Smooth muscle cell (in vitro differentiated cells): Measurements from ENCODE around the gene ALK. TPM values are rescaled to one million over a fixed set of nuclear protein-coding genes. Genes with fewer than 3 reads are reported as not detected.
"Not testable (repeated sequence)": the region's sequence is repeated elsewhere in the genome, so short reads cannot be mapped to it uniquely, and the experiment has no call there.

ENCODE experiments used
- DNase-seq: peaks from one replicate; lab custom pipeline; 2025; ENCODE audit not compliant: unreplicated experiment; lab: John Stamatoyannopoulos, UW
- H2AFZ ChIP-seq: fragments of 200-600 bp; sonication (generic); 2 replicates; pipeline ENCODE4 v1.6.0; 2016; ENCODE audit warnings: antibody characterized with exemption, low read depth, mild to moderate bottlenecking
- H3F3A ChIP-seq: fragments of 200-600 bp; sonication (generic); 2 replicates; pipeline ENCODE4 v1.6.0; 2017; ENCODE audit warnings: antibody characterized with exemption, low read depth
- H3K27ac ChIP-seq: fragments of 200-600 bp; sonication (generic); 2 replicates; pipeline ENCODE4 v1.5.1; 2016; ENCODE audit warnings: low read depth, mild to moderate bottlenecking
- H3K27me3 ChIP-seq: fragments of 200-600 bp; sonication (generic); 2 replicates; pipeline ENCODE4 v1.6.1; 2016; ENCODE audit warnings: low read depth, mild to moderate bottlenecking
- H3K36me3 ChIP-seq: fragments of 200-600 bp; sonication (generic); 2 replicates; pipeline ENCODE4 v1.5.1; 2016; ENCODE audit warnings: low read depth
- H3K4me1 ChIP-seq: fragments of 200-600 bp; sonication (generic); 2 replicates; pipeline ENCODE4 v1.5.1; 2016; ENCODE audit warnings: low read depth
- H3K4me2 ChIP-seq: fragments of 200-600 bp; sonication (generic); 2 replicates; pipeline ENCODE4 v1.6.0; 2016; ENCODE audit warnings: mild to moderate bottlenecking
- H3K4me3 ChIP-seq: fragments of 200-600 bp; sonication (generic); 2 replicates; pipeline ENCODE4 v1.5.1; 2016; ENCODE audit warnings: mild to moderate bottlenecking
- H3K79me2 ChIP-seq: fragments of 200-600 bp; sonication (generic); 2 replicates; pipeline ENCODE4 v1.6.0; 2016; ENCODE audit warnings: low read depth, mild to moderate bottlenecking
- H3K9ac ChIP-seq: fragments of 200-600 bp; sonication (generic); 2 replicates; pipeline ENCODE4 v1.6.0; 2016; ENCODE audit warnings: low read depth
- H3K9me3 ChIP-seq: fragments of 200-600 bp; sonication (generic); replicated peaks from 2 replicates; pipeline ENCODE4 v1.5.1; 2016; ENCODE audit warnings: low read depth
- H4K20me1 ChIP-seq: fragments of 200-600 bp; sonication (generic); 2 replicates; pipeline ENCODE4 v1.6.0; 2016; ENCODE audit warnings: low read depth
- WGBS: methylation state at CpG from one replicate; pipeline ENCODE4 v1.1.7; 2016; ENCODE audit warnings: low lambda C conversion rate; 5-methylcytosine and 5-hydroxymethylcytosine counted together
- polyA plus RNA-seq: library from polyadenylated mRNA; unstranded; fragments of >200 nt; fragmentation: Nextera tagmentation; extraction: Ambion mirVana; gene quantifications from 2 replicates; pipeline ENCODE4 v1.2.1, GENCODE V29; 2016
- total RNA-seq: library from RNA; depleted of rRNA; stranded (reverse); fragments of >200 nt; gene quantifications from 2 replicates; pipeline ENCODE4 v1.2.3, GENCODE V29; 2014
- TF ChIP-seq, protein P1 (sequence below): fragments of 200-600 bp; sonication (generic); IDR thresholded peaks from 2 replicates; pipeline ENCODE4 v1.5.1; 2017; ENCODE audit warnings: borderline replicate concordance, mild to moderate bottlenecking, antibody characterized with exemption; ENCODE audit not compliant: insufficient read depth, poor library complexity, severe bottlenecking

The ALK gene
- total and polyA plus RNA-seq, 2 experiments from 2014 or later, result 0.13 to 0.19 TPM

DNA sequence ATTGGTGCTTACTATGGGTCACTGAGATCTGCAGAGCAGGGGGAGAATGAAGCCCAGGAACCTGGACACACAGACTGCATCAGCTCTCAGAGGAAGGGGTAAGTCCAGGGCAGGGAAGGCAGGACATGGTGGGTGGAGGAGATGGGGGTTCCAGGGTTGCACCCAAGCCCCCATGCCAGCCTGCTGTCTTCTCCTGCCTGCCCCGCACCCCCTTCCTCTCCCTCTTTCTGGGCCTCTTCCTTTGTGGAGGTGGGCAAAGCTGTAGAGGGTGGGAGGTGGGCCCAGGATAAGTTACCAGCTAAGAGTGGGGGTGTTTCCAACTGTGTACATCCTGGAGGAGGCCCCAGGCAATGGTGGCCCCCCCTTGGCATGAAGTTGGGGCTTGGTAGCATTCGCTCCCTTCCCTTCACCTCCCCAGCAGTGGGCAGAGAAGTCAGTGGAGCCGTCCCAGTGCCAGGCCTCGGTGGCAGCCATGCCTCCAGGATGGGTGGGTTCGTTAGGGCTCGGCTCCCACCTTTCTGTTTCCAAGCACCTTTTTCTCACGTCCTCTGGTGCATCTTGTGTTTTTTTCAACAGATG, 674.0 kb downstream of the ALK start:
- no peaks in the 10 kb centered on the region for H3K79me2 ChIP-seq
- H3F3A ChIP-seq, result no peaks in the 10 kb centered on the region
- H3K4me3 ChIP-seq, result no peak overlapping the region
- peaks cover 2% of the 10 kb centered on the region for H3K27me3 ChIP-seq
- no peaks in the 10 kb centered on the region for H3K4me1 ChIP-seq
- WGBS, result over 99% methylated on average over 6 of the region's 7 CpGs
- DNase-seq, result no peak
- H3K9me3 ChIP-seq, result no peaks in the 10 kb centered on the region
- no peak overlapping the region for H2AFZ ChIP-seq
- no peaks in the 10 kb centered on the region for H3K36me3 ChIP-seq
- no peaks in the 10 kb centered on the region for H4K20me1 ChIP-seq
- H3K9ac ChIP-seq, result no peak overlapping the region
- no peak overlapping the region for H3K27ac ChIP-seq
- TF ChIP-seq, protein P1, sequence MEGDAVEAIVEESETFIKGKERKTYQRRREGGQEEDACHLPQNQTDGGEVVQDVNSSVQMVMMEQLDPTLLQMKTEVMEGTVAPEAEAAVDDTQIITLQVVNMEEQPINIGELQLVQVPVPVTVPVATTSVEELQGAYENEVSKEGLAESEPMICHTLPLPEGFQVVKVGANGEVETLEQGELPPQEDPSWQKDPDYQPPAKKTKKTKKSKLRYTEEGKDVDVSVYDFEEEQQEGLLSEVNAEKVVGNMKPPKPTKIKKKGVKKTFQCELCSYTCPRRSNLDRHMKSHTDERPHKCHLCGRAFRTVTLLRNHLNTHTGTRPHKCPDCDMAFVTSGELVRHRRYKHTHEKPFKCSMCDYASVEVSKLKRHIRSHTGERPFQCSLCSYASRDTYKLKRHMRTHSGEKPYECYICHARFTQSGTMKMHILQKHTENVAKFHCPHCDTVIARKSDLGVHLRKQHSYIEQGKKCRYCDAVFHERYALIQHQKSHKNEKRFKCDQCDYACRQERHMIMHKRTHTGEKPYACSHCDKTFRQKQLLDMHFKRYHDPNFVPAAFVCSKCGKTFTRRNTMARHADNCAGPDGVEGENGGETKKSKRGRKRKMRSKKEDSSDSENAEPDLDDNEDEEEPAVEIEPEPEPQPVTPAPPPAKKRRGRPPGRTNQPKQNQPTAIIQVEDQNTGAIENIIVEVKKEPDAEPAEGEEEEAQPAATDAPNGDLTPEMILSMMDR, result no peak
- H3K4me2 ChIP-seq, result no peak overlapping the region

- no peaks in the 10 kb centered on the region for H3K4me1 ChIP-seq
- no peak overlapping the region for H3K4me2 ChIP-seq
- no peak overlapping the region for H3K27ac ChIP-seq
- H3K9ac ChIP-seq, result no peak overlapping the region
- no peak for DNase-seq
- H3K27me3 ChIP-seq, result peaks cover 4% of the 10 kb centered on the region
- no peaks in the 10 kb centered on the region for H3K36me3 ChIP-seq
- no peaks in the 10 kb centered on the region for H4K20me1 ChIP-seq
- TF ChIP-seq, protein P1, result no peak
- H3K4me3 ChIP-seq, result no peak overlapping the region
- H3K79me2 ChIP-seq, result no peaks in the 10 kb centered on the region
- H3F3A ChIP-seq, result no peaks in the 10 kb centered on the region
- H3K9me3 ChIP-seq, result no peaks in the 10 kb centered on the region
- 90% methylated on average over 36 of the region's 36 CpGs for WGBS
- H2AFZ ChIP-seq, result no peak overlapping the region
Measured at GRCh38 chr2:29246383-29247300, 674.7 kb downstream of the ALK start.

DNA sequence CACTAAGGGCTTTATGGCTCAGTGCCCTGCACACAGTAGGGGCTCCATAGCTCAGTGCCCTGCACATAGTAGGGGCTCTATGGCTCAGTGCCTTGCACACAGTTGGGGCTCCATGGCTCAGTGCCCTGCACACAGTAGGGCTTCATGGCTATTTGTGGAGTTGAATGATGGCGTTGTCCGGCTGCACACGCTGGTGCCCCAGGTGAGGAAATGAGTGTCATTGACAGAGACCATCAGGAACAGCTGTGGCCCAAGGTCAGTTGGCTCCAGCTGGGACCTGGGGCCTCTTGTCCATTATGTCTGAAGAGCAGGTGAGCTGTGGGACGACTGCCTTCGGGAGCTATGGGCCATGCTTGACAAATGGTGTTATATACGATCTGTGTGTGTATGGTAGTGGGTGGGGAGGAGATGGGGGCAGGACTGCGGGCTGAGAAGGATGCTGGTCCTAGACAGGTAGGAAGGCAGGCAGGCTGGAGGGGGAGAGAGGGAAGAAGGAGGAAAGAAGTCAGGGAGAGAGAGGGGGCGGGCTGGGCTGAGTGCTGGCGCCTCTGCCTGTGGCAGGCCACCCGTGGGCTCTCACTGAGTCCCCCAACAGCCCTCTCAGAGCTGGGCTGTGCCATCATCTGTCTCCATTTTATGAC, 675.5 kb downstream of the ALK start:
- no peaks in the 10 kb centered on the region for H3K9me3 ChIP-seq
- TF ChIP-seq, protein P1, result no peak
- no peaks in the 10 kb centered on the region for H3K36me3 ChIP-seq
- WGBS, result 99% methylated on average over 6 of the region's 10 CpGs
- H4K20me1 ChIP-seq, result no peaks in the 10 kb centered on the region
- no peaks in the 10 kb centered on the region for H3K4me1 ChIP-seq
- no peaks in the 10 kb centered on the region for H3K79me2 ChIP-seq
- DNase-seq, result no peak
- H3K4me2 ChIP-seq, result no peak overlapping the region
- no peak overlapping the region for H3K4me3 ChIP-seq
- H3F3A ChIP-seq, result no peaks in the 10 kb centered on the region
- H3K9ac ChIP-seq, result no peak overlapping the region
- no peak overlapping the region for H2AFZ ChIP-seq
- no peak overlapping the region for H3K27ac ChIP-seq
- H3K27me3 ChIP-seq, result peaks cover 4% of the 10 kb centered on the region

DNA sequence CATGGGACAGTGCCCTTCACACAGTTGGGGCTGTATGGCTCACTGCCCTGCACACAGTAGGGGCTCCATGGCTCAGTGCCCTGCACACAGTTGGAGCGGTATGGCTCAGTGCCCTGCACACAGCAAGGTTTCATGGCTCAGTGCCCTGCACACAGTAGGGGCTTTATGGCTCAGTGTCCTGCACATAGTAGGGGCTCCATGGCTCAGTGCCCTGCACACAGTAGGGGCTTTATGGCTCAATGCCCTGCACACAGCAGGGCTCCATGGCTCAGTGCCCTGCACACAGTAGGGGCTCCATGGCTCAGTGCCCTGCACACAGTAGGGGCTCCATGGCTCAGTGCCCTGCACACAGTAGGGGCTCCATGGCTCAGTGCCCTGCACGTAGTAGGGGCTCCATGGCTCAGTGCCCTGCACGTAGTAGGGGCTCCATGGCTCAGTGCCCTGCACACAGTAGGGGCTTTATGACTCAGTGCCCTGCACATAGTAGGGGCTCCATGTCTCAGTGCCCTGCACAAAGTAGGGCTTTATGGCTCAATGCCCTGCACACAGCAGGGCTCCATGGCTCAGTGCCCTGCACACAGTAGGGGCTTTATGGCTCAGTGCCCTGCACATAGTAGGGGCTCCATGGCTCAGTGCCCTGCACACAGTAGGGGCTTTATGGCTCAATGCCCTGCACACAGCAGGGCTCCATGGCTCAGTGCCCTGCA, 676.2 kb downstream of the ALK start:
- not testable (repeated sequence) for H3K4me1 ChIP-seq, H3K79me2 ChIP-seq, H3K36me3 ChIP-seq, H3K9ac ChIP-seq, H2AFZ ChIP-seq, H3K27me3 ChIP-seq, DNase-seq, H4K20me1 ChIP-seq, H3K4me2 ChIP-seq, H3F3A ChIP-seq, H3K27ac ChIP-seq, H3K4me3 ChIP-seq, H3K9me3 ChIP-seq
- 98% methylated on average over 3 of the region's 3 CpGs for WGBS
